Tibial nerve (tissue), 3 donors: ENCODE data around the gene TOP3A.

ENCODE experiments used
- CTCF ChIP-seq, 5 experiments: fragments of 200-600 bp in 3 of 5; fragments of 450-650 bp in 2 of 5; sonication (generic) in 3 of 5; IDR thresholded peaks; one replicate each; pipeline ENCODE4 v1.5.1; 2016 to 2019; ENCODE audit warnings: antibody characterized with exemption in 5 of 5, mild to moderate bottlenecking in 3 of 5, moderate library complexity in 2 of 5
- POLR2A ChIP-seq, 2 donors: fragments of 450-650 bp; IDR thresholded peaks; one replicate each; pipeline ENCODE4 v1.6.1; 2017; ENCODE audit warnings: antibody characterized with exemption in 2 of 2, mild to moderate bottlenecking in 2 of 2, moderate library complexity in 2 of 2

- TF ChIP-seq POLR2A (IDR thresholded peaks at IDR 0.05) (no peak), CTCF (IDR thresholded peaks at IDR 0.05) (no peak)
Measured at GRCh38 chr17:18291718-18292540, 22.9 kb downstream of the TOP3A start.
